H1 (cell line): ENCODE results near the gene RSU1. TPM values are rescaled to one million over a fixed set of nuclear protein-coding genes. Genes with fewer than 3 reads are reported as not detected.

ENCODE experiments used
- KDM4A ChIP-seq: IDR thresholded peaks from one replicate; pipeline ENCODE4 v1.7.1; 2012; ENCODE audit warnings: low read depth, mild to moderate bottlenecking, moderate library complexity, low read length, inconsistent platforms; ENCODE audit not compliant: severe bottlenecking
- MAX ChIP-seq: IDR thresholded peaks from 2 replicates; pipeline ENCODE4 v1.6.1; 2012; ENCODE audit warnings: inconsistent platforms
- polyA plus RNA-seq, 7 experiments: library from polyadenylated mRNA; depleted of rRNA in 3 of 7; stranded (reverse) in 5 of 7; unstranded in 2 of 7; fragments of >200 nt in 5 of 7; fragments of 200-250 nt in 2 of 7; gene quantifications; 1 replicate in 5 of 7; 2 replicates in 1 of 7; 4 replicates in 1 of 7; pipeline versions ENCODE4 v1.2.1 to v1.2.3, GENCODE V29; 2011 to 2013; ENCODE audit warnings: missing spikeins in 2 of 7, mixed read lengths in 2 of 7
- total RNA-seq: library from RNA; stranded (reverse); fragmentation: NEBNext Ultra II Directional; extraction: Animal tissue kit (Norgen Biotek cat#: 25700); gene quantifications from 2 replicates; pipeline ENCODE4 v1.2.1, GENCODE V29; 2021

RSU1 gene
- total and polyA plus RNA-seq, 2 of the 8 experiments (the other 6 are each of a cell fraction or from before 2014, with no cell fraction given), result 50.0 to 68.2 TPM

DNA sequence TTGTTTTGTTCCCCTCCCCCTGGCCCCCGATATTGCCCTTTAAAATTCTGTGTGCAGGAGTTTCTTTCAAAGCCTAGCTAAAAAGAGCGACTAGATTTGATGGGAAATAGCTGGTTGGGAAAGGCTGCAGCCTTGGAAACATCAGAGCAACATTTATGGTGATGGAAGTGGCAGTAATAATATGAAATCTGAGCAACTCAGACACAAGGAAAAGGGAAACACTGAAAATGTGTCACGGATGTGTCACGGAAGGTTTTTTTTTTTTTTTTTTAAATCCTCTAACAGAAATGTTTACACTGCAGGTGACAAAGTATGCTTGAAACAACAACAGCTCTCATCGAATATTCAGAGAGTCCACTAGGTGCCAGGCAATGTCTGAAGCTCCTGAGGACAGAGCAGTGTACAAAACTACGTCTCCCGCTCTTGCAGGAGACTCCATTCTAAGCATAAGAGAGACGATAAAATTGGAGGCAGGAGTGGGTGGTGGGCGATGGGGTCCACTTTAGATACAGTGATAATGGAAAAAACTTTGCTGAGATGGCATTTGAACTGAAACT lies 143.0 kb downstream of the RSU1 start (continued):
- no peak for TF ChIP-seq KDM4A
- TF ChIP-seq MAX, result no peak
